D721Med (cell line): ENCODE data around the gene WFIKKN2.

ENCODE experiments used
- DNase-seq: peaks from one replicate; pipeline ENCODE4 v3.0.0; 2011; ENCODE audit warnings: low spot score; ENCODE audit not compliant: insufficient read length
- FAIRE-seq: peaks from 2 replicates; lab custom pipeline; 2011; peaks lifted over from hg19 to GRCh38; lab: Jason Lieb, UNC
- CTCF ChIP-seq: IDR thresholded peaks from 2 replicates; pipeline ENCODE4 v1.5.1; 2012; ENCODE audit warnings: mild to moderate bottlenecking, control low read depth; ENCODE audit not compliant: insufficient read depth; ENCODE audit errors: missing control alignments

WFIKKN2 gene

GRCh38 chr17:50815400-50815799, 20.0 kb upstream of the WFIKKN2 start:
- FAIRE-seq = no peak
- TF ChIP-seq CTCF = no peak
- no peak for DNase-seq

- DNase-seq (no peak), FAIRE-seq (no peak)
- TF ChIP-seq CTCF = no peak
Measured at GRCh38 chr17:50816271-50816670, 19.1 kb upstream of the WFIKKN2 start.

- peak; percentile 67 for TF ChIP-seq CTCF
- FAIRE-seq = no peak
- no peak for DNase-seq
Measured at GRCh38 chr17:50816771-50817751, 18.3 kb upstream of the WFIKKN2 start.

DNA sequence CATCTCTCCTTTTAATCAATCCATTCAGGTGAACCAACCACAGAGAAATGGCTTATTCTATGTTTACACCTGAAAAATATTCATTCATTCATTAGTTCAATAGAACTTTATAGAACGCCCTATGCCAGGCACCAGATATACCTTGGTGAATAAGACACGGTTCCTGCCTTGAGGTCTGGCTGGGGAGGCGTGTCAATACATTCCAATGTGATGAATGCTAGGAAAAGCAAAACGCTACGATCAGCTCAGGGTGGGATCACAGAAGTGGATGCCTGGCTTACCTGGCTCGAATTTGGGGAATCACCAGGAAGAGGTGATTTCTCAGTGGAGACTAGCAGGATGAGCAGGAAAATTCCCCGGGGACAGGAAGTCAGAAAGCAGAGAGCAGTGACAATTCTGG, 17.5 kb upstream of the WFIKKN2 start:
- no peak for TF ChIP-seq CTCF
- DNase-seq (no peak), FAIRE-seq (no peak)

DNA sequence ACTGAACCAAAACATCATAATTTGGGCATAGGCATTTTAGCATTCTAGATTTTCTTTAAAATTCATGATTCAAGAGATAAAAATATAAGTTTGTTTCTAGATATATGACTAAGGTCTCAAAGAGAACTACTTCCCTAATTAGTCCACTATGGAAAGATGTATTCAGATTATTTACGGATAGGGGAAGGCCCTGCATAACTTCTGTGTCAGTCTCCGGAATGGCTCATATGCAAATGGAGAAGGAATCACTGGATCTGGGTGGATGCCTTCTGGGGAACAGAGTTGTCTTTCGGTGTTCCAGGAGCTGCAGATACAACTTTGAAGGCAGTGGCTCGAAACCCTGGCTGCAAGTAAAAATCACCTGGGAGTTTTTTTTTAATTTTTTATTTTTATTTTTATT, 17.1 kb upstream of the WFIKKN2 start:
- no peak for TF ChIP-seq CTCF
- FAIRE-seq = no peak
- DNase-seq = no peak

- FAIRE-seq (no peak), DNase-seq (no peak)
- no peak for TF ChIP-seq CTCF
Measured at GRCh38 chr17:50818921-50819657, 16.3 kb upstream of the WFIKKN2 start.
